ENCODE measurements around the gene KRTAP4-8.

DNA sequence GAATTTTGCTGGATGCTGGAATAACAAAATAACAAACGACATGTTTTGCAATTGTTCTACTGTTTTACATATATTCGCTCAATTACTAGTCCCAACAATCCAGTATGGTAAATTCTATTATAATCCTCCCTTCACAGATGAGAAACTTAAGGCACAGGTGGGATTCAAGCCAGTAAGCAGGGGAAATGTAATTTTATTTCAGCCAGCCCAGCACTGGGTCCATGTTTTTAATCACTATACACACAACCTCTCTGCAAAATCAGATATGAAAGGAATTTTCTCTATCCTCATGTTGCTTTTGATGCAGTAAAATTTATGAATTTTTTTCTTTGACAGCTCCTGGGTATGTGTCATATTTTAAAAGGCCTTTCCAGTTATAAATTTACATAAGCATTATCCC, 47.3 kb upstream of the KRTAP4-8 start:
- TF ChIP-seq, protein P1, sequence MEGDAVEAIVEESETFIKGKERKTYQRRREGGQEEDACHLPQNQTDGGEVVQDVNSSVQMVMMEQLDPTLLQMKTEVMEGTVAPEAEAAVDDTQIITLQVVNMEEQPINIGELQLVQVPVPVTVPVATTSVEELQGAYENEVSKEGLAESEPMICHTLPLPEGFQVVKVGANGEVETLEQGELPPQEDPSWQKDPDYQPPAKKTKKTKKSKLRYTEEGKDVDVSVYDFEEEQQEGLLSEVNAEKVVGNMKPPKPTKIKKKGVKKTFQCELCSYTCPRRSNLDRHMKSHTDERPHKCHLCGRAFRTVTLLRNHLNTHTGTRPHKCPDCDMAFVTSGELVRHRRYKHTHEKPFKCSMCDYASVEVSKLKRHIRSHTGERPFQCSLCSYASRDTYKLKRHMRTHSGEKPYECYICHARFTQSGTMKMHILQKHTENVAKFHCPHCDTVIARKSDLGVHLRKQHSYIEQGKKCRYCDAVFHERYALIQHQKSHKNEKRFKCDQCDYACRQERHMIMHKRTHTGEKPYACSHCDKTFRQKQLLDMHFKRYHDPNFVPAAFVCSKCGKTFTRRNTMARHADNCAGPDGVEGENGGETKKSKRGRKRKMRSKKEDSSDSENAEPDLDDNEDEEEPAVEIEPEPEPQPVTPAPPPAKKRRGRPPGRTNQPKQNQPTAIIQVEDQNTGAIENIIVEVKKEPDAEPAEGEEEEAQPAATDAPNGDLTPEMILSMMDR (IDR thresholded peaks at IDR 0.05) = no peak
- no peak for TF ChIP-seq POLR2AphosphoS5 (IDR thresholded peaks at IDR 0.05)
- no peak for TF ChIP-seq POLR2A (IDR thresholded peaks at IDR 0.05)
- TF ChIP-seq EP300 (IDR thresholded peaks at IDR 0.05) = no peak

All from suprapubic skin (tissue), 4 donors.